Measurements from ENCODE around the gene MRPL34.

- TF ChIP-seq EZH2 (IDR thresholded peaks at IDR 0.05) (no peak), POLR2AphosphoS5 (IDR thresholded peaks at IDR 0.05; ENCODE audit: borderline replicate concordance, low read depth, low read length) (no peak)
Observed at GRCh38 chr19:17268754-17269153, 36.9 kb upstream of the MRPL34 start.

Data from SK-N-MC (cell line).